ENCODE data around the gene PYROXD2. TPM values are rescaled to one million over a fixed set of nuclear protein-coding genes. Genes with fewer than 3 reads are reported as not detected.
"Not testable (repeated sequence)": the region's sequence is repeated elsewhere in the genome, so short reads cannot be mapped to it uniquely, and the experiment has no call there.

Gene PYROXD2
- total RNA-seq, 1 donor from 2014 or later = 5.8 TPM

DNA sequence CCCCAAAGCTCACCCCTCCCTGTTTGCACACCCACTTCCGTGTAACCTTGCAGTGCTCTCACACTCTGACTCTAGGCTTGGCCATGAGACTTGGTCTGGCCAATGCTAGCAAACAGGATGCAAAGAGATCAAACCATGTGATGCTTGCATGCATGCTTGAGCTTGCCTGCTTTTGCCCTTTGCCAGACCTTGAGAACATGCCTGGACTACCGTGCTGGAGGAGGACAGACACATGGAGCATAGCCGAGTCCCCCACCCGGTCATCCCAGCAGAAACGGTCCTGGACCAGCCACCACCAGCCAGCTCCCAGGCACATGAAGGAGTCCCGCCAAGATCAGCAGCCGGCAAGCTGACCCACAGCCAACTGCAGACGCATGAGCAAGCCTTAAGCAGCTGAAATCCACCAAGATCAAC is 23.4 kb downstream of the PYROXD2 start:
- H3K4me3 ChIP-seq (ENCODE audit: low read depth, low read length) = no peak overlapping the region
- no peak for DNase-seq (ENCODE audit: low read depth)
- TF ChIP-seq, protein P1, sequence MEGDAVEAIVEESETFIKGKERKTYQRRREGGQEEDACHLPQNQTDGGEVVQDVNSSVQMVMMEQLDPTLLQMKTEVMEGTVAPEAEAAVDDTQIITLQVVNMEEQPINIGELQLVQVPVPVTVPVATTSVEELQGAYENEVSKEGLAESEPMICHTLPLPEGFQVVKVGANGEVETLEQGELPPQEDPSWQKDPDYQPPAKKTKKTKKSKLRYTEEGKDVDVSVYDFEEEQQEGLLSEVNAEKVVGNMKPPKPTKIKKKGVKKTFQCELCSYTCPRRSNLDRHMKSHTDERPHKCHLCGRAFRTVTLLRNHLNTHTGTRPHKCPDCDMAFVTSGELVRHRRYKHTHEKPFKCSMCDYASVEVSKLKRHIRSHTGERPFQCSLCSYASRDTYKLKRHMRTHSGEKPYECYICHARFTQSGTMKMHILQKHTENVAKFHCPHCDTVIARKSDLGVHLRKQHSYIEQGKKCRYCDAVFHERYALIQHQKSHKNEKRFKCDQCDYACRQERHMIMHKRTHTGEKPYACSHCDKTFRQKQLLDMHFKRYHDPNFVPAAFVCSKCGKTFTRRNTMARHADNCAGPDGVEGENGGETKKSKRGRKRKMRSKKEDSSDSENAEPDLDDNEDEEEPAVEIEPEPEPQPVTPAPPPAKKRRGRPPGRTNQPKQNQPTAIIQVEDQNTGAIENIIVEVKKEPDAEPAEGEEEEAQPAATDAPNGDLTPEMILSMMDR (conservative IDR thresholded peaks at IDR 0.05; ENCODE audit: low read depth, low read length) = no peak

DNA sequence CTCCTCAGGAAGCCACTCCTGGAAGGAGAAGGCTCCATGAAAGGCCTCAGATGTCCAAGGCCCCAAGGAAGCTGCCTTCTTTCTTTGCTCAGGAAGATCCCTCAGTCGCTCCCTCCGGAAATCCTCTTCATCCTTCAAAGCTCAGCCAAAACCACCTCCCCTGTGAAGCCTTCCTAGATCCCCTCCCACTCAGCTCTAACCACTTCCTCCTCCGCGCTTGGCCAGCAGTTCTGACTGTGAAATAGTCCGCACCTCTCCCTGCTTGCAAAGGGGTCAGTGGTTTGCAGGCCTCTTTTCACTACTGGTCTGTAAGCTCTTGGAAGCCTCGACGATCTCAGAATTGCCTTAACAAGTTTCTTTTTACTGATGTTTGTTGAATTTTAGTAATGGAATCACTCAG is 23.9 kb downstream of the PYROXD2 start:
- no peak overlapping the region for H3K4me3 ChIP-seq (ENCODE audit: low read depth, low read length)
- TF ChIP-seq, protein P1 (conservative IDR thresholded peaks at IDR 0.05; ENCODE audit: low read depth, low read length) = no peak
- no peak for DNase-seq (ENCODE audit: low read depth)

DNA sequence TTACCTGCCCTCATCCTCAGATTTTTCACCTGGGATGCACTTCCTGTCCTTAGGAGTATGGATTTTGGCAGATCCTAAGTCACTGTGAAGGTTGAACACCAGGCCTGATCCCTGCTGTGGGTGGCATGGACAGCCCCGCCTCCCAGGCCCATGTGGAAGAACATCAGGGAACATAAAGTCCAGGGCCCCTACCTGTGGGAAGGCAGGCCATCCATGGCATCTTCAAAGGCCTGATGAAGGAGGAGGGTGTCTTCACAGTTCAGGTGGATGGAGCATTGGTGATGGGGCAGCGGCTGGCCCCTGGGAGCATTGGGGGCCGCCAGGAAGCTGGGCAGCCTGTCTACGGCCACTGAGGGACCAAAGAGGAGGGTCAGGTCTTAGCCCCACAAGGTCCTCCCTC is 24.6 kb downstream of the PYROXD2 start:
- no peak for DNase-seq (ENCODE audit: low read depth)
- no peak overlapping the region for H3K4me3 ChIP-seq (ENCODE audit: low read depth, low read length)
- TF ChIP-seq, protein P1 (conservative IDR thresholded peaks at IDR 0.05; ENCODE audit: low read depth, low read length) = no peak

DNA sequence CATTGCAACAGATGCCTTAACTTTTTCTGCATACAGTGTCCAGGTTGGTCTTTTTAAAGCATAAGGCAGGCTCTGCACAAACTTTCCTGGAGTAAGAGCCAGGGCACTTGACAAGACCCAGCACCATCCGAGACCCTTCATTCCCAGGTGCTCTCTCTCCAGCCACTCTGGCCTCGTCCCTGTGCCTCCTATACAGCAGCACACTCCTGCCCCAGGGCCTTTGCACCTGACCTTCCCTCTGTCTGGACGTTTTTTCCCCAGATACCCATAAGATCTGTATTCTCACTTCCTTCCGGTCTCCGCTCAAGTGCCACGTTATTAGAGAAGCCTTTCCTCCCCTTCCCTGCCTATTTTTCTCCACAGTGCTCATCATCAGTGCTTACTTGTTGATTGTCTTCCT is 25.6 kb downstream of the PYROXD2 start:
- TF ChIP-seq, protein P1 (conservative IDR thresholded peaks at IDR 0.05; ENCODE audit: low read depth, low read length) = no peak
- H3K4me3 ChIP-seq (ENCODE audit: low read depth, low read length) = no peak overlapping the region
- DNase-seq (ENCODE audit: low read depth) = no peak

GRCh38 chr10:98388101-98388655 is 26.8 kb downstream of the PYROXD2 start:
- TF ChIP-seq, protein P1 (conservative IDR thresholded peaks at IDR 0.05; ENCODE audit: low read depth, low read length) = no peak
- H3K4me3 ChIP-seq (ENCODE audit: low read depth, low read length) = no peak overlapping the region
- DNase-seq (ENCODE audit: low read depth) = no peak

DNA sequence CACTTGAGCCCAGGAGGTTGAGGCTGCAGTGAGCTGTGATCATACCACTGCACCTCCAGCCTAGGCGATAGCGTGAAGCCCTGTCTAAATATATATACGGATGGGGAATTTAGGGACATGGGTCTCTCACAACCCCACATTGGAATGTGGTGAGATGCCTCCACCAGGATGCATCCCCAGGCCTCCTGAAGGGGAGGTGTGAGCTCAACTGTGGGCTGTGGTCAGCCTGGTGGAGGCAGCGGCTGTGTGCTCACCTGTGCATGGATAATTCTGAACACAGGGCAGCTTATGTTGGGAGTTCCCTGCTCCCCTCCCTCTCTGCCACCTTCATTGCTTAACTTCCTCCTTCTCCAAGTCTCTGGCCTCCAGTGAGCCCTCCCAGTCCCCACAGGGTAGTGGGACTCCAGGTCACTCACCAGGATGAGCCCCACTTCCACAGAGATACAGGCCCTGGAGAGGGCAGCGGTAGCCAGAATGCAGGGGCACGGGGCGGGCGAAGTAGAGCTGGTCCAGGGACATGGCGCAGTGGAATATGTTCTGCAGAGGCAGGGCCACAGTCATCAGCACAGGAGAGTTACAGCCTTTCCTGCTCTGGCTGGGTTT is 30.4 kb downstream of the PYROXD2 start:
- DNase-seq (ENCODE audit: low read depth) = no peak
- no peak overlapping the region for H3K4me3 ChIP-seq (ENCODE audit: low read depth, low read length)
- TF ChIP-seq, protein P1 (conservative IDR thresholded peaks at IDR 0.05; ENCODE audit: low read depth, low read length) = no peak

GRCh38 chr10:98383869-98384268 is 31.1 kb downstream of the PYROXD2 start:
- TF ChIP-seq, protein P1 (conservative IDR thresholded peaks at IDR 0.05; ENCODE audit: low read depth, low read length) = no peak
- H3K4me3 ChIP-seq (ENCODE audit: low read depth, low read length) = no peak overlapping the region
- no peak for DNase-seq (ENCODE audit: low read depth)

DNA sequence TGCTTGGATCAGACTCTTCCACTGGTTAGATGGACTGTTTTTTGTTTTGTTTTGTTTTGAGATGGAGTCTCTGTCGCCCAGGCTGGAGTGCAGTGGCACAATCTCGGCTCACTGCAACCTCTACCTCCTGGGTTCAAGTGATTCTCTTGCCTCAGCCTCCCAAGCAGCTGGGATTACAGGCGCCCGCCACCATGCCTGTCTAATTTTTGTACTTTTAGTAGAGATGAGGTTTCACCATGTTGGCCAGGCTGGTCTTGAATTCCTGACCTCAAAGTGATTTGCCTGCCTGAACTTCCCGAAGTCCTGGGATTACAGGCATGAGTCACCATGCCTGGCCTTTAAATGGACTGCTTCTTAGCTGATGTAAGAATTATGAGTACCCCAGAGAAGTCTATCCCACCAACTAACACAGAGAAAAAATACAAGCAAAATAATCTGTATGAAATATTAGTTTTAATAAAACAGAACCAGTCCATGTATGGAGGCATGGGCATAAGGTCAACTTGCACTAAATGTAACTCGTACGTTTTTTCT is 31.8 kb downstream of the PYROXD2 start:
- not testable (repeated sequence) for H3K4me3 ChIP-seq (ENCODE audit: low read depth, low read length)
- DNase-seq (ENCODE audit: low read depth) = peak; percentile 33
